Activated CD4-positive, alpha-beta T cell treated with anti-CD3 and anti-CD28 coated beads, Interleukin-2, amount 50 U/mL, for 24 hours (primary cell): ENCODE data around the gene PALMD.

ENCODE experiments used
- DNase-seq, 2 donors: peaks; one replicate each; pipeline ENCODE4 v3.0.0-alpha.2; 2020; ENCODE audit warnings: low read depth in 1 of 2, low spot score in 1 of 2

PALMD gene

DNA sequence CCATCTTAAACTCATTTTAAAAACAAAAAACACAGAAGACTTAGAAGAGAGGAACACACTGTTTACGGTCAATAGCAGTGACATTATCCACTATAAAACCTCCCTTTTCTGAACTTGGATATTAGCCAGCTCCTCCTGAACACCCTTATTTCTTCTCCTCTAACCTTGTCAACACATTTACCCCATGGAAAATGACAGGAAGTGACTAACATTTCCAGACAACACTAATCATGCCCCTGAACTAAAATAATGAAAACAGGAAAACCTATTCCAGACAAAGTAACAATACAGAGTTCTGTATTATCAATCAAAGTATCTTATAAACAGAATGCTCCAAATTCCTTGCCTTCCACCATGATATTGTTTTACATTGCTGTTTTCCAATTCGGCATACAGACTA is 45.3 kb downstream of the PALMD start:
- DNase-seq: no peak

DNA sequence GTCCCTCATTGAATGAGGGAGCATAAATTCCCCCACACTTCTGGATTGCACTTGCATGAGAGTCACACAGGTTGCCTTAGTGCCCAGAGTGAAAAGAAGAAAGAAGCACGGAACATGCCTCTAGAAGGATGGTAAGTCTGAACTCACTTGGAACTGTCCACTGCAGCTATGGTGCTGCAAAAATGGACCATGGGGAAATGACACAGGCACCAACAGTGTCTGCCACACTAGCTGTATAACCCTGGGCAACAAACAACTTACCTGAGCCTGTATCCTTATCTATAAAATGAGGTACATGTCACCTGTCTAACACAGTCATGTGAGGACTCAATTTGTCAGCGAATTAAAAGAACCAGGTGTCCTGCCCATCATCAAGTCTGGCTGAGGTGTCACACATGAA is 50.7 kb downstream of the PALMD start:
- DNase-seq: no peak

DNA sequence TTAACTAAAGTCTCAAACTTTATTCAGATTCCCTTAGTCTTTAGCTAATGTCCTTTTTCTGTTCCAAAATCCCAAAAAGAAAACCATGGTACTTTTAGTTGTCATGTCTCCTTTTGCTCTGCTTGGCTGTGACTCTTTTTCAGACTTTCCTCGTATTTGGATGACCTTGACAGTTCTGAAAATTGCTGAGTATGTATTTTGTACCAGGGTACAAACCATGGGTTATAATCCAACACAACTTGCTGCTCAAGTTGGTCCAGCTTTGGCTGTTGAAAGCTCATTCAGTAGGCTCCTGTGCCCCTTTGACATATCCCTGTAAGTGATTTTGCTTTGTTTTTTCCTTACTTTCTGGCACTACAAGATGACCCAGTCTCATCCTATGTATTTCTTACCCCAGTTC is 51.7 kb downstream of the PALMD start:
- DNase-seq: no peak

DNA sequence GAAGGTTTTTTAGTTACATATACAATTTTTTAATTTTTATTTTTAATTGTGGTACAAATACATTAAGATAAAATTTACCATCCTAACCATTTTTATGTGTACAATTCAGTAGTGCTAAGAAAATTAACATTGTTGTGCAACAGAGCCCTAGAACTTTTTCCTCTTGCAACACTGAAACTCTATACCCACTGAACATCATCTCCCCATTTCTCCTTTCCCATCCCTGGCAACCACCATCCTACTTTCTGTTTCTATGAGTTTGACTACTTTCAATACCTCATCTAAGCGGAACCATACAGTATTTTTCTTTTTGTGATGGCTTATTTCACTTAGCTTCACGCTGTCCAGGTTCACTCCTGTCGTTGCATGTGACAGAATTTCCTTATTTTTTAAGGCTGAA is 54.1 kb downstream of the PALMD start:
- no peak for DNase-seq

DNA sequence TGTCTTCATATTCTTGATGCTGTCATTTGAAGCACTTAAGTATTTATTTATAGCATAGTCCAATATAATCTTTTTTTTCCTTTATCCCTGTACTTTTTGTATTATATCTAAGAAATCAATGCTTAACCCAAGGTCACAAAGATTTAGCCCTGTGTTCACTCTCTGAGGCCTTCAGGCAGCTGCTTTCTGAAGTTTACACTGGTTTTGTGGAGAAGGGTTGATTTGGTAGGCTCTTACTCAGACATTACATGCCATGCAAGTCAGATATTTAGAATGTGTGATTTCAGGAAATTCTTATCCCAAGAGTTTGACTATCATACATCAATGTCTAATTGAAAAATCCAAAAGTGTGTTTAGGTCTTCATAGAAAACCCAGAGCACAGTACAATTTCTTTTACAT is 56.3 kb downstream of the PALMD start:
- no peak for DNase-seq

DNA sequence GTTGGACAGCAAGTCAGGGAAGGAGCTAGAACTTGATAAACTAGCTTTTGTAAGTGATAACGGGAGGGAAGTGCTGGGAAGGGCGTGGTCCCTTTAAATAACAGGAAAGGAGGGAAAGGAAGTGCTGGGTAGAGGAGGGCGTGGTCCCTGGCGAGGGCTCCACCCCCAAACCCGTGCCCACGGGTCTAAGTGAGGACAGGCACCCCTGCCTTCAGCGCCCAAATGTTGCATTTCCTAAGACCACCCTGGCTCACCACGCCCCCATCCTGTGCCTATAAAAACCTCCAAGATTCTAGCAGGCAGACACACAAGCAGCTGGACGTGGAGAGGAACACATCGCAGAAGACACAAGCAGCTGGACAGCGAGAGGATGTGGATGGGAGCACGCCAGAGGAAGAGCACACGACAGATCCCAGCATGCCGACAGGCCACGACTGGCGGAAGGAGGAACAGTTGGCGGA is 58.5 kb downstream of the PALMD start:
- no peak for DNase-seq

DNA sequence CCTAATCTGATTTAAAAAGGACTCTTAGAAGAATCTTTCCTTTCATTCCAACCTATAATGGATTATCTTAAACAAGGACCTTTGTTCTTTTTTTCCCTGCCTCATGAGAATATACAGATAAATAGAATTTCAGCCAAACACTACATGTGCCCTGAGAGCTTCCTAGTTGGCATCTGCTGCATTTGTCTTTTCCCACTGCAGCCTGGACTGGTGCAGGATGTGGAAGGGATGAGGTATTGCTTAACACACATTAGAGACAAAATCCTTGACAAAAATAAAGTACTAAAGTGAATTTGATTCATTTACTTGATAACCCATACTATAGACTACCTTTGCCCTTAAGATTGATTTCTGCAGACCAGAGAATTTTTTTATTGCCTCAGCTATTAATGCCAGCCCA is 59.5 kb downstream of the PALMD start:
- DNase-seq: no peak

DNA sequence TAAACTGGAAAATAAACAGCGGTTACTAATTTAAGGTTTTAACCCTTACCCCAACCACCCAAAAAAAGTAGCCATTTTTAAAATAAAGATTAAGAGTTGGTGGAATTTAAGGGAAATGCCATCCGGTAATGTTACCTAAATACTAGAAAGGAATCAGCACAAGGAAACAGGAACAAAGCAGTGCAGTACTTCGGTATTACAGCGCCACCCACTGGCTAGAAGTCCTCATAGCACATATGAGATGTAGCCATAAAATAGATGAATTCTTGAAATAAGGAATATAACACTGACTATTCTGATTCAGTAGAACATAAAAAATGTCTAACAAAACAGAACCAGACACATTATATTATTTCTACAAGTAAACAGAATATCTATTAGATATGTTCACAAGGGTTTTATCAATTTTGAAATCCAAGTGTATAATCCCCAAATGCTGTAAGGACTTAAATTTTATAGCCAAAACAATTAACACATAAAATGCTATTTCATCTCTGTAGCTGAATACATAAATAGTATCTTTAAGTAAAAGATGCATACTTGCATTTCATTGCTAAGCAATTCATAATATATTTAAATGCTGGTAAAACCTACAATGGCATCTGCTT is 61.7 kb downstream of the PALMD start:
- peak; percentile 4 to 36 for DNase-seq

DNA sequence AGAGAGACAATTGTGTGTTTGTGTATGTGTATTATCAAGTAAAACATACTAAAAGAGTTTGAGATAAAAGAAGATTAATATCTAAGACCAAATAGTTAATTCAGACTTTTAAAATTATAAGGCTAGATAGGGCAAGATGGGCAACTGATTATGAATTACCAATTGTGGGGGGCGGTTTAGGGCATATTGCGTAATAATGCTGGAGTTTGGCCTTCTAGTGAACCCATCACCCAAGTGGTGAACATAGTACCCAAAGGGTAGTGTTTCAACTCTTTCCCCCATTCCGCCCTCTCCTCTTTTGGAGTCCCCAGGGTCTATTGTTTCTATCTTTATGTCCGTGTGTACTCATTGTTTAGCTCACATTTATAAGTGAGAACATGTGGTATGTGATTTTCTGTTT is 65.1 kb downstream of the PALMD start:
- no peak for DNase-seq

DNA sequence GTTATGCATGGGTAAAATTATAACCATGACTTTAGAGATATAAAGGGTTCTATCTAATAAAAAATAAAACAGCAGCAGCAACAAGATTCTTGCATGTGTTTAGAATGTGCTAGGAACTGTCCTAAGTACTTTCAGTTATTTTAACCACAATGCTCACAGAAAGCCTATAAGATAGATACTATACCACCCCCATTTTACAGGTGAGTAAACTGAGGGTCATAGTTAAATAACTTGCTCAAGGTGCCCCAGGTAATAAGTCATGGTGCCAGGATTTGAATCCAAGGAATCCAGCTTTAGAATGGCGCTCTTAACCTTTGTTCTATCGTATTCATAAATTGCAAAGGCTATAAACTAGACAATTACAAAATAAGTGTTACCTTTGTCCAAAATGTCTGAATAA is 67.1 kb downstream of the PALMD start:
- DNase-seq: no peak

DNA sequence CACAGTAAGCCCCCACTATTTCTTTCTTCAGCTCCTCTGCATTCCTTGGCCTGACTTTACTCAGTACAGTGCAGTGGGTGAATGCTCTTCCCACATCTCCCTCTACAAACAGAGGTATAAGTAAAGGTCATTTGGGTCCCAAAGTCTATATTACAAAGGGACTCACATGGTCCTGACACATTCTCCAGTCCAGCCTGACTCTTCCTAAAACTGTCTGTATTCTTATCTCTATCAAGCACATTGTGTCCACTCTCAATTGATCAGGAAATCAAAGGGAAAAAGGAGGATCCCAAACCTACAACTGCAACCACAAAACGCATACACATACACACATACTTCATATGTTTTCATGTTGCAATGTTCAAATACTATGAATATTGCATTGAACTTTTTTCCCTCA is 71.1 kb downstream of the PALMD start:
- DNase-seq: no peak

DNA sequence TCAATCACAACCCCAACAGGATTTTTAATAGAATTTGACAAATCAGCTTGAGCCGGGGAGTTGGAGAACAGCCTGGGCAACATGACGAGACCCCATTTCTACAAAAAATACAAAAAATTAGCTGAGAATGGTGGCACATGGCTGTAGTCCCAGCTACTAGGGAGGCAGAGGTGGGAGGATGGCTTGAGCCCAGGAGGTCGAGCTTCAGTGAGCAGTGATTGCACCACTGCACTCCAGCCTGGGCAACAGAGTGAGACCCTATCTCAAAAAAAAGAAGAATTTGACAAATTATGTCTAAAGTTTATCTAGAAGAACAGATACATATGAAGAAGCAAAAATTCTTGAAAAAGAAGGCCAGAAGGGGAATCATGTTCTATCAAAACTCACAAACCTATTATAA is 77.3 kb downstream of the PALMD start:
- no peak for DNase-seq

DNA sequence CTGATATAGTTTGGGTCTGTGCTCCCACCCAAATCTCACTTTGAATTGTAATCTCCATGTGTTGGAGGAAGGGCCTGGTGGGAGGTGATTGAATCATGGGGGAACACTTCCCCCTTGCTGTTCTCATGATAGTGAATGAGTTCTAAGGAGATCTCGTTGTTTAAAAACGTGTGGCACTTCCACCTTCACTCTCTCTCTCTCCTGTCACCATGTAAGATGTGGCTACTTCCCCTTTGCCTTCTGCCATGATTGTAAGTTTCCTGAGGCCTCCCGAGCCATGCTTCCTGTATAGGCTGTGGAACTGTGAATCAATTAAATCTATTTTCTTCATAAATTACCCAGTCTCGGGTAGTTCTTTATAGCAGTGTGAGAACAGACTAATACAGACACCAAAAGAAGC is 80.1 kb downstream of the PALMD start:
- DNase-seq: no peak

DNA sequence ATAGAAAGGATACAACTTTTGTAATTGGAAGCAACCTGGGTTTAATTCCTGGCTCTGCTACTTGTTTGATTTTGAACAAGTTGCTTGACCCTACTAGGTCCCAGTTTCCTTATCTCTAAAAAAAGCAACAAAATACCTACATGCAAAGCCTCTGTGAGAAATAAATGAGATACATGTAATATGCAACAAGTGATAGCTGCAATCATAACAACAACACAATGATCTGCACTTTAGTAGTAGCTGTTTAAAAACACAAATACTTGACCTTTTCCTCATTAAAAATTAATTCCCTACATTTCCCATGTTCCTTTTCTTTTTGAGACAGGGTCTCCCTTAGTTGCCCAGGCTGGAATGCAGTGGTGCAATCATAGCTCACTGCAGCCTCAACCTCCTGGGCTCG is 80.5 kb downstream of the PALMD start:
- DNase-seq: no peak

DNA sequence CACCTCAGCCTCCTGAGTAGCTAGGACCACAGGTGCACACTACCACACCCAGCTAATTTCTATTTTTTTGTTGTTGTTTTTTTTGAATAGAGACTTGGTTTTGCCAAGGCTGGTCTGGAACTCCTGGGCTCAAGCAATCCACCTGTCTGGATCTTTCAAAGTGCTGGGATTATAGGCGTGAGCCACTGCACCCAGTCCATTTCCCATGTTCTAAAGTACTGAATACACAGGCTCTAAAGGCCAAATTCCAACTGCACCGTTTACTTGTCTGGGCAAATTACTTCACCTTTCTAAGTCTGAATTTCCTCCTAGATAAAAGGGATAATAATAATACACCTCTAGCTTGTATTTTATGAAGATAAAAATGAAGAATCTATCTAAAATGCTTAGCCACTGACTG is 80.9 kb downstream of the PALMD start:
- no peak for DNase-seq

DNA sequence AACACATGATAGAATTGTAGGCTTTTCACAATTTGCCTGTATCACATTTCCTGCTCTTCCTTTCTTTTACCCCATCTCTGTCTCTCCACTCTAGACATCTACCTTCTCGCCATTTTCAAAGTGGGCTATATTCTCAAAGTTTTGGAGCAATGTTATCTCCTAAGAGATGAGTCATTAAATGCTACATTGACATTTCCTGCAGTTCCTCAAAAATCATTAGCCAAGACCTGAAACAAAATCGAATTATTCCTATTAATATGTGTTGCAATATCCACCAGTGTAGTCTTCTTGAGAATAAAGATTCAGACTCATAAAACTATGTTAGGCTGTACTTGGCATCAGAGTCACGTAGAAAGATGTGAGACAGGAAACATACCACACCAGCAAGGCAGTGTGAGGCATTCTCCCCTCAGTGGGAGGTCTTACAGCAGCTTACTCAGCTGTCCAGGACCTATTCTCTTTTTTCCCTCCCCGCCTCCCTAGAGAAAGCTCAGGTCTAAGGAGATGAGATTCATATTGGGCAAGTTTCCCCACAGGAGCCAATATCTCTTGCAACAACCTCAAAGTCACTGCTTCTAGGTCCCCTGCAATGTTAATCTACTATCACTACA is 81.8 kb downstream of the PALMD start:
- DNase-seq: no peak

DNA sequence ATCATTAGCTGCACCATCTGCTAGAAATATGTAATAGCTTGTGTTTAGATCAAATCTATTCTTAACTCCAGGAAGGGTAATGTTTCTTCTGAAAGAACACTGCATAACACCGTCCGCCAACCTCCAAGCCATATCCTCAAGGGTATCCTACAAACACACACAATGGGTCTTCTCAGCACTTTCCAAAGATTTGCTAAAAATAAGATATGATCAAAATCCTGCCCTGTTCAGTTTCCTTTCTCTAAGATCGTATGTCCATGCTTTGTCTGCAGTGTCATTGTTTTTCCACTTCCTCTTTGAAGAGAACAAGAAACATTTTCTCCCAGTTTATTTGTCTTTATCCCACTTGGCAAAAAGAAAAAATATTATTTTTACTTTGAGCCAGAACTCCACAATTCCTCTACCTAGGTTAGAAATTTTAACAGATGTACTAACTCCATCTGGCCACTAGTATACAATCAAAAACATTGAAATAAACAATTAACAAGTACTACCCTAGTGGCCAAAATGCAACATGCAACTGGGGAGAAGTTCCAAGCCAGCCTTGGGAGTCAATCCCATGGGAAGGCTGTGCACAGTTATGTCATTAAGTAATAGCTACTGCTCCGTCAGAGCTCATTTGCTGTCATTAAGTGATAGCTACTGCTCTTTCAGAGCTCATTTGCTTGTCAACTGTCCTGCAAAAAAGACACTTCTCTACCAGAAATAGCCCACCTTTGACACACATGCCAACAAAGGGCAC is 82.8 kb downstream of the PALMD start:
- DNase-seq: no peak

DNA sequence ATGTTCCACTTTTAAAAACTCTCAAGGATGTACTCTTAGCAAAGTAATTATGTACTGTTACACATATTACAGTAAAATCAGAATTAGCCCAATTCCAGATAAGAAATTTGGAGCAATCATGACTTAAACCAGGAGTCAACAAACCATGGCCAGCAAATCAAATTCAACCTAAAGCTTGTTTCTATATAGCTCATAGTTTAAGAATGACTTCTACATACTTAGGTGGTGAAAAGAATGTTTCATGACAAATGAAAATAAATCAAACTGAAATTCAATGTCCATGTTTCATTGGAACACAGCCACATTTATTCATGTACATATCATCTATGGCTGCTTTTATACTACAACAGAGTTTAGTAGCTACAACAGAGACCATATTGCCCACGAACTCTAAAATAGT is 85.5 kb downstream of the PALMD start:
- no peak for DNase-seq

DNA sequence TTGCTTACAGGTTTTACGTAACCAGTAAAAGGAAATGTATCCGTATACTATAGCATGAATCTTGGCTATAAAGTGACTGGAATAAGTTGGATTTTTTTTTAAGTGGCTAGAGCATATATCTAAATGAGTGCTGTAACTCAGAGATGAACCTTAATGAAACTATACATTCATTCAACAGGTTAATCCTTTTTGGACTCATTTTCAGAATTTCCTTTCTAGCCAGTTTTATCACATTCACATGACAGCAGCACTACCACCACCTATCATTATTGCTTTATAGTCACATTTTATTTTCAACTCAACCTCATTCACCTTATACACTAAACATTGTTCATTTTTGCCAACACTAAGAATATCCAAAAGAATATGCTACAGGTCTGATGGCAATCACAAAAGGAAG is 89.9 kb downstream of the PALMD start:
- no peak for DNase-seq

DNA sequence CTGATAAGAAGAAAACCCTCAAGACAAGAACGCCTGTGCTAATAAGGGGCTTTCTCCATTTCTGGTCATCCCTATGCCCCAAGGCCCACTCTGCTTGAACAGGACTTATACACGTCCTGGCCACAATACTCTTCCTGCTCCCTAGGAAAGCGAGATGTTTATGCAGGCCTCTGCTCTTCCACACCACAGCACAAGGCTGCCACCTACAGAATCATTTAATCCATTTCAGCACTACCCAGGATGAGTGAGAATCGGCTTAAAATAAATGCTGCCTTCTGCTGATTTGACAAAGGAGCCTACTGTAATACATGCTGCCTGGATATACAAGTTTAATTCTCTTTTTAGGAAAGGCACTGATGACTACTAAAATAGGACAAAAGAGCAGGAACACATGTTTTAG is 91.1 kb downstream of the PALMD start:
- DNase-seq: no peak

DNA sequence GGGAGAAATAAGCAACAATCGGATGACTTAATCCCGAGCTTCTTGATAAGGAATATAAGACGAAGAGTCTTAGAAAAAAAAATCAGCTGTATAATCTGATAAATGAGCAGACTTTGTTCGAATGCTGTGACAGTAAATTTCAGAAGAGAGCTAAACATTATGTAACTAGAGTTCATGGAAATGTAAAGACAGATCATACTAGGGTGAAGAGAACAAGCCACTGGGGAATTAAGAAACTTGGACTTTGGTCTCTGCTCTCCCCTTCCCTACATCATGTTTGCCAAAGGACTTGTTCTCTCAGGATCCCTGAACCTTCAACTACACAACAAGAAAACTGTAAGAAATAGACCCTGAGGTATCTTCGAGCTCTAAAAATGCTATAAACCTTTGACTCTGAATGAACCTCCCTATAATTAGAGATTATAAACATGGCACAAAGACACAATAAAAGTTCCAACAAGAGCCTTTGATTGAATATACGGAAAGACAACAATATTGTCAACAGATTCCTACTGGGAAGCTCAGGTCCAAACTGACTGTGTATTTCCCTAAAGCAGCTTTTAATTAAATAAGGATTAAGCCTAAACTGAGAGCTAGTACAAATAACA is 93.0 kb downstream of the PALMD start:
- no peak for DNase-seq

DNA sequence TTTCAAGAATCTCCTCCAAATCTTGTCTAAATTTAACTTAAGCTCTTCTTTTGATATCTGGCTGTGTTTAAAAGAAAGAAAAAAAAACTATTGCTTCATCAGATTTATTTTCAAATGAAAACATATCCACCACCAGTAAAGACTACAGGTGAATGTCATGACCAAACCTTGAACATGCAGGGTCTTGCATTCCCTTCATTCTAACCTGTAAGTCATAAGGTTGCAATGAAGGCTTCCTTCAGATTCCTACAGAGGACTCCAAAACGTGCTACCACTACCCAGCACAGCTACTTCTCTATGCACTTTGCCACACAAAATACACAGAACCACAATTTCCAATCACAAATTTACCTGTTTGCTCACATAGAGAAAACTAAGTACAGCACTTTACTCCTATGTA is 94.2 kb downstream of the PALMD start:
- DNase-seq: no peak
